HepG2 (cell line): ENCODE data around the gene BAHCC1. TPM values are rescaled to one million over a fixed set of nuclear protein-coding genes. Genes with fewer than 3 reads are reported as not detected.
A peak's percentile ranks its signal among the peaks of the same experiment; 100 is the strongest.

Source experiments
- ATF1 ChIP-seq: IDR thresholded peaks from 2 replicates; pipeline ENCODE4 v1.6.1; 2016; ENCODE audit warnings: mild to moderate bottlenecking, control low read depth
- CENPX ChIP-seq: sonication (generic); formaldehyde crosslinking; IDR thresholded peaks from 2 replicates; pipeline ENCODE4 v1.9.0; 2021; ENCODE audit warnings: mild to moderate bottlenecking, missing genetic modification reagents, moderate library complexity
- HMG20A ChIP-seq: IDR thresholded peaks from 2 replicates; pipeline ENCODE4 v1.6.1; 2016; ENCODE audit warnings: borderline replicate concordance
- HOXD1 ChIP-seq: sonication (generic); formaldehyde crosslinking; IDR thresholded peaks from 2 replicates; pipeline ENCODE4 v1.5.0; 2020; ENCODE audit warnings: missing genetic modification reagents
- JUNB ChIP-seq: sonication (generic); formaldehyde crosslinking; IDR thresholded peaks from 2 replicates; pipeline ENCODE4 v1.8.0; 2022; ENCODE audit warnings: missing genetic modification reagents, mild to moderate bottlenecking, borderline replicate concordance
- MTA3 ChIP-seq: sonication (generic); formaldehyde crosslinking; IDR thresholded peaks from 2 replicates; pipeline ENCODE4 v1.4.0; 2020; ENCODE audit warnings: missing genetic modification reagents
- MYC ChIP-seq: sonication (generic); formaldehyde crosslinking; IDR thresholded peaks from 2 replicates; pipeline ENCODE4 v1.9.0; 2021; ENCODE audit warnings: missing genetic modification reagents, borderline replicate concordance
- NFE2L2 ChIP-seq: fragments of 150-350 bp; IDR thresholded peaks from 2 replicates; pipeline ENCODE4 v1.6.1; 2014; ENCODE audit warnings: low read length
- SPEN ChIP-seq: sonication (generic); formaldehyde crosslinking; IDR thresholded peaks from 2 replicates; pipeline ENCODE4 v1.5.1; 2020; ENCODE audit warnings: low read depth, mild to moderate bottlenecking, missing genetic modification reagents
- TRIM24 ChIP-seq: sonication (generic); formaldehyde crosslinking; IDR thresholded peaks from 2 replicates; pipeline ENCODE4 v1.8.0; 2022; ENCODE audit warnings: mild to moderate bottlenecking, missing genetic modification reagents
- ZBTB8A ChIP-seq: sonication (generic); formaldehyde crosslinking; IDR thresholded peaks from 2 replicates; pipeline ENCODE4 v1.4.0; 2020; ENCODE audit warnings: mild to moderate bottlenecking, low read depth, missing genetic modification reagents, borderline replicate concordance
- ZNF253 ChIP-seq: sonication (generic); formaldehyde crosslinking; IDR thresholded peaks from 2 replicates; pipeline ENCODE4 v1.8.0; 2022; ENCODE audit warnings: mild to moderate bottlenecking, missing genetic modification reagents, borderline replicate concordance
- ZNF331 ChIP-seq: sonication (generic); formaldehyde crosslinking; IDR thresholded peaks from 2 replicates; pipeline ENCODE4 v1.4.0; 2020; ENCODE audit warnings: missing genetic modification reagents
- ZNF557 ChIP-seq: sonication (generic); formaldehyde crosslinking; IDR thresholded peaks from 2 replicates; pipeline ENCODE4 v1.4.0; 2020; ENCODE audit warnings: missing genetic modification reagents
- polyA plus RNA-seq, 8 experiments: library from polyadenylated mRNA; depleted of rRNA in 3 of 8; stranded (reverse) in 7 of 8; unstranded in 1 of 8; fragments of >200 nt; fragmentation: Illumina TruSeq in 4 of 8; extraction: Trizol in 4 of 8; gene quantifications; 2 replicates each; pipeline versions ENCODE4 v1.2.1 to v1.2.3, GENCODE V29; 2011 to 2016; ENCODE audit warnings: low read depth in 4 of 8, missing spikeins in 1 of 8, mixed read lengths in 1 of 8; ENCODE audit not compliant: insufficient read depth in 1 of 8
- total RNA-seq, 5 experiments: library from RNA; depleted of rRNA; stranded (reverse); fragments of >200 nt; fragmentation: Illumina TruSeq; extraction: Trizol; gene quantifications; 2 replicates each; pipeline ENCODE4 v1.2.3, GENCODE V29; 2016; ENCODE audit warnings: low read depth in 1 of 5
- TF ChIP-seq, protein P1 (sequence below): sonication (generic); formaldehyde crosslinking; IDR thresholded peaks from 2 replicates; pipeline ENCODE4 v1.4.0; 2020; ENCODE audit warnings: mild to moderate bottlenecking, missing genetic modification reagents, borderline replicate concordance
- TF ChIP-seq, protein P2 (sequence below): sonication (generic); IDR thresholded peaks from 2 replicates; pipeline ENCODE4 v1.6.1; 2016; ENCODE audit warnings: low read depth, borderline replicate concordance
- TF ChIP-seq, protein P3 (sequence below): sonication (generic); formaldehyde crosslinking; IDR thresholded peaks from 2 replicates; pipeline ENCODE4 v1.4.0; 2020; ENCODE audit warnings: missing genetic modification reagents, mild to moderate bottlenecking, borderline replicate concordance
- TF ChIP-seq, protein P4 (sequence below): sonication (generic); formaldehyde crosslinking; IDR thresholded peaks from 2 replicates; pipeline ENCODE4 v1.4.0; 2020; ENCODE audit warnings: missing genetic modification reagents, borderline replicate concordance

BAHCC1 gene
- total and polyA plus RNA-seq, 2 of the 13 experiments (the other 11 are each of a cell fraction or from before 2014, with no cell fraction given): 1.4 to 1.7 TPM

DNA sequence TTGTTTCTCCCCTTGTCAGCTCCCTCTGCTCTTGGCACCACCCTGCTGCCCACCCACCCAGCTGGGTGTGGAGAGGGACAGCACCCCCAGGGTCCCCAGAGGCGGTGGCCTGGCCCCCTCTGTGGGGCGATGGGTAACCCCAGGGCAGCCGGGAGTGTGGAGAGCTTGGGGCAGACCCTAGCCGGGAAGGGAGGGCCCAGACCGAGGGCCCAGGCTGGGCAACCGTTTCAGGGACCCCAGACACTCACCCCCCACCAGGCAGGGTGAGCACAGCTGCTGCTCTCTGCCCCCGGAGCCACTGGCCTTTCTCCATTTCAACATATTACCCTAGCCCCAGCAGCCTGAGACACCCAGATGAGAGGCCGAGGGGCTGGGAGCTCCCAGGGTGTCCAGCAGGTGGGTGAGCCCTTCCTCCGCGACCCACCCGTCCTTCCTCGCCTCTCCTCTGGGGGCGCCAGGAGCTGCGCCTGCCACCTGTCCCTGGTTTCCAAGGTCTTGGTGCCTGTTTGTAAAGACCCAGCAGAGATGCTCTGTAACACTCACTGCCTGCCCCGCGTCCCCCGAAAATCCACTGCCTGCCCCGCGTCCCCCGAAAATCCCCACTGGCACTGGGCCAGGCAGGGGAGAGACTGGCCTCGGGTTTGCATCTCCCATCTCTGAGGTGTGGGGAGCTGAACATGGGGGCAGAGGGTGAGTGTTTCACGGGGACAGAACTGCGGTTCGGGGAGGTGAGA, 45.4 kb downstream of the BAHCC1 start (continued):
- TF ChIP-seq ZNF331 (CRISPR knock-in tag) (no peak), MYC (CRISPR knock-in tag) (no peak), JUNB (CRISPR knock-in tag) (no peak), ZNF253 (CRISPR knock-in tag) (no peak), TRIM24 (CRISPR knock-in tag) (no peak), SPEN (CRISPR knock-in tag) (no peak), HOXD1 (CRISPR knock-in tag) (no peak), NFE2L2 (no peak), ATF1 (CRISPR knock-in tag) (no peak), ZNF557 (CRISPR knock-in tag) (no peak), HMG20A (no peak), MTA3 (CRISPR knock-in tag) (no peak), ZBTB8A (CRISPR knock-in tag) (no peak), CENPX (CRISPR knock-in tag) (no peak)
- TF ChIP-seq, protein P1, sequence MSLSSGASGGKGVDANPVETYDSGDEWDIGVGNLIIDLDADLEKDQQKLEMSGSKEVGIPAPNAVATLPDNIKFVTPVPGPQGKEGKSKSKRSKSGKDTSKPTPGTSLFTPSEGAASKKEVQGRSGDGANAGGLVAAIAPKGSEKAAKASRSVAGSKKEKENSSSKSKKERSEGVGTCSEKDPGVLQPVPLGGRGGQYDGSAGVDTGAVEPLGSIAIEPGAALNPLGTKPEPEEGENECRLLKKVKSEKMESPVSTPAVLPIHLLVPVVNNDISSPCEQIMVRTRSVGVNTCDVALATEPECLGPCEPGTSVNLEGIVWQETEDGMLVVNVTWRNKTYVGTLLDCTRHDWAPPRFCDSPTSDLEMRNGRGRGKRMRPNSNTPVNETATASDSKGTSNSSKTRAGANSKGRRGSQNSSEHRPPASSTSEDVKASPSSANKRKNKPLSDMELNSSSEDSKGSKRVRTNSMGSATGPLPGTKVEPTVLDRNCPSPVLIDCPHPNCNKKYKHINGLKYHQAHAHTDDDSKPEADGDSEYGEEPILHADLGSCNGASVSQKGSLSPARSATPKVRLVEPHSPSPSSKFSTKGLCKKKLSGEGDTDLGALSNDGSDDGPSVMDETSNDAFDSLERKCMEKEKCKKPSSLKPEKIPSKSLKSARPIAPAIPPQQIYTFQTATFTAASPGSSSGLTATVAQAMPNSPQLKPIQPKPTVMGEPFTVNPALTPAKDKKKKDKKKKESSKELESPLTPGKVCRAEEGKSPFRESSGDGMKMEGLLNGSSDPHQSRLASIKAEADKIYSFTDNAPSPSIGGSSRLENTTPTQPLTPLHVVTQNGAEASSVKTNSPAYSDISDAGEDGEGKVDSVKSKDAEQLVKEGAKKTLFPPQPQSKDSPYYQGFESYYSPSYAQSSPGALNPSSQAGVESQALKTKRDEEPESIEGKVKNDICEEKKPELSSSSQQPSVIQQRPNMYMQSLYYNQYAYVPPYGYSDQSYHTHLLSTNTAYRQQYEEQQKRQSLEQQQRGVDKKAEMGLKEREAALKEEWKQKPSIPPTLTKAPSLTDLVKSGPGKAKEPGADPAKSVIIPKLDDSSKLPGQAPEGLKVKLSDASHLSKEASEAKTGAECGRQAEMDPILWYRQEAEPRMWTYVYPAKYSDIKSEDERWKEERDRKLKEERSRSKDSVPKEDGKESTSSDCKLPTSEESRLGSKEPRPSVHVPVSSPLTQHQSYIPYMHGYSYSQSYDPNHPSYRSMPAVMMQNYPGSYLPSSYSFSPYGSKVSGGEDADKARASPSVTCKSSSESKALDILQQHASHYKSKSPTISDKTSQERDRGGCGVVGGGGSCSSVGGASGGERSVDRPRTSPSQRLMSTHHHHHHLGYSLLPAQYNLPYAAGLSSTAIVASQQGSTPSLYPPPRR: no peak
- TF ChIP-seq, protein P2, sequence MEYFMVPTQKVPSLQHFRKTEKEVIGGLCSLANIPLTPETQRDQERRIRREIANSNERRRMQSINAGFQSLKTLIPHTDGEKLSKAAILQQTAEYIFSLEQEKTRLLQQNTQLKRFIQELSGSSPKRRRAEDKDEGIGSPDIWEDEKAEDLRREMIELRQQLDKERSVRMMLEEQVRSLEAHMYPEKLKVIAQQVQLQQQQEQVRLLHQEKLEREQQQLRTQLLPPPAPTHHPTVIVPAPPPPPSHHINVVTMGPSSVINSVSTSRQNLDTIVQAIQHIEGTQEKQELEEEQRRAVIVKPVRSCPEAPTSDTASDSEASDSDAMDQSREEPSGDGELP: peak; percentile 15; the same call in 1 of the 2 replicates
- TF ChIP-seq, protein P3, sequence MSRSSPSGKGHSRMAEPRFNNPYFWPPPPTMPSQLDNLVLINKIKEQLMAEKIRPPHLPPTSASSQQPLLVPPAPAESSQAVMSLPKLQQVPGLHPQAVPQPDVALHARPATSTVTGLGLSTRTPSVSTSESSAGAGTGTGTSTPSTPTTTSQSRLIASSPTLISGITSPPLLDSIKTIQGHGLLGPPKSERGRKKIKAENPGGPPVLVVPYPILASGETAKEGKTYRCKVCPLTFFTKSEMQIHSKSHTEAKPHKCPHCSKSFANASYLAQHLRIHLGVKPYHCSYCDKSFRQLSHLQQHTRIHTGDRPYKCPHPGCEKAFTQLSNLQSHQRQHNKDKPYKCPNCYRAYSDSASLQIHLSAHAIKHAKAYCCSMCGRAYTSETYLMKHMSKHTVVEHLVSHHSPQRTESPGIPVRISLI: no peak
- TF ChIP-seq, protein P4, sequence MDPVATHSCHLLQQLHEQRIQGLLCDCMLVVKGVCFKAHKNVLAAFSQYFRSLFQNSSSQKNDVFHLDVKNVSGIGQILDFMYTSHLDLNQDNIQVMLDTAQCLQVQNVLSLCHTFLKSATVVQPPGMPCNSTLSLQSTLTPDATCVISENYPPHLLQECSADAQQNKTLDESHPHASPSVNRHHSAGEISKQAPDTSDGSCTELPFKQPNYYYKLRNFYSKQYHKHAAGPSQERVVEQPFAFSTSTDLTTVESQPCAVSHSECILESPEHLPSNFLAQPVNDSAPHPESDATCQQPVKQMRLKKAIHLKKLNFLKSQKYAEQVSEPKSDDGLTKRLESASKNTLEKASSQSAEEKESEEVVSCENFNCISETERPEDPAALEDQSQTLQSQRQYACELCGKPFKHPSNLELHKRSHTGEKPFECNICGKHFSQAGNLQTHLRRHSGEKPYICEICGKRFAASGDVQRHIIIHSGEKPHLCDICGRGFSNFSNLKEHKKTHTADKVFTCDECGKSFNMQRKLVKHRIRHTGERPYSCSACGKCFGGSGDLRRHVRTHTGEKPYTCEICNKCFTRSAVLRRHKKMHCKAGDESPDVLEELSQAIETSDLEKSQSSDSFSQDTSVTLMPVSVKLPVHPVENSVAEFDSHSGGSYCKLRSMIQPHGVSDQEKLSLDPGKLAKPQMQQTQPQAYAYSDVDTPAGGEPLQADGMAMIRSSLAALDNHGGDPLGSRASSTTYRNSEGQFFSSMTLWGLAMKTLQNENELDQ (CRISPR knock-in tag): no peak
